ENCODE results near the gene ZRANB3. TPM values are rescaled to one million over a fixed set of nuclear protein-coding genes. Genes with fewer than 3 reads are reported as not detected.

ZRANB3 gene
- total and polyA plus RNA-seq, 2 of the 13 experiments (the other 11 are each of a cell fraction or from before 2014, with no cell fraction given), result 5.8 to 25.2 TPM

- TF ChIP-seq HNRNPK (IDR thresholded peaks at IDR 0.05; ENCODE audit: low read depth, low read length, poor library complexity, severe bottlenecking) (no peak), ZNF138 (CRISPR knock-in tag; IDR thresholded peaks at IDR 0.05; ENCODE audit: low read depth) (no peak), ZGPAT (CRISPR knock-in tag; IDR thresholded peaks at IDR 0.05) (peak; percentile 35; the same call in 1 of the 2 replicates), ZSCAN22 (CRISPR knock-in tag; IDR thresholded peaks at IDR 0.05) (no peak), ZNF740 (CRISPR knock-in tag; IDR thresholded peaks at IDR 0.05) (no peak), FOXA3 (CRISPR knock-in tag; IDR thresholded peaks at IDR 0.05) (peak; percentile 86), ZNF230 (CRISPR knock-in tag; IDR thresholded peaks at IDR 0.05) (no peak), ZBED4 (CRISPR knock-in tag; IDR thresholded peaks at IDR 0.05; ENCODE audit: borderline replicate concordance) (no peak), POGZ (CRISPR knock-in tag; IDR thresholded peaks at IDR 0.05) (no peak), FOXC1 (CRISPR knock-in tag; IDR thresholded peaks at IDR 0.05; ENCODE audit: borderline replicate concordance) (no peak)
Measured at GRCh38 chr2:135091681-135092080, 439.3 kb downstream of the ZRANB3 start (continued).

Data from HepG2 (cell line).